GM12878 (cell line): ENCODE measurements around the gene SASH1. TPM values are rescaled to one million over a fixed set of nuclear protein-coding genes. Genes with fewer than 3 reads are reported as not detected.

ENCODE experiments used
- ATAC-seq: fragments of 200-7000 bp; cut with Tn5 transposase; 3 replicates; pipeline ENCODE4 v1.9.1; 2020; ENCODE audit warnings: mild to moderate bottlenecking, moderate library complexity
- BruUV-seq: library from RNA; stranded (reverse); fragments of 400-500 nt; replicated peaks from 2 replicates; lab custom pipeline; 2021; lab: Mats Ljungman, UMichigan
- CTCF ChIA-PET: fragments of 300-600 bp; sonication (Branson Sonifier 250); formaldehyde crosslinking; extraction: SDS; loops from one replicate; lab custom pipeline; 2021; ENCODE audit warnings: inconsistent platforms; lab: Yijun Ruan, JAX
- POLR2A ChIA-PET: fragments of 350-600 bp; formaldehyde crosslinking; extraction: SDS; loops from one replicate; lab custom pipeline; 2021; ENCODE audit warnings: inconsistent platforms; lab: Charles Lee
- RAD21 ChIA-PET: fragments of 300-600 bp; sonication (Branson Sonifier 250); formaldehyde crosslinking; loops from one replicate; lab custom pipeline; 2023; ENCODE audit warnings: antibody characterized with exemption; ENCODE audit not compliant: unreplicated experiment; lab: Charles Lee
- SMC1A ChIA-PET: fragments of 300-600 bp; sonication (Branson Sonifier 250); formaldehyde crosslinking; loops from one replicate; lab custom pipeline; 2023; ENCODE audit not compliant: unreplicated experiment, uncharacterized antibody; lab: Charles Lee
- DNase-seq: peaks from one replicate; pipeline ENCODE4 v3.0.0-alpha.2; 2011; ENCODE audit warnings: low read depth, low spot score
- FAIRE-seq: peaks from 3 replicates; lab custom pipeline; 2011; peaks lifted over from hg19 to GRCh38; lab: Jason Lieb, UNC
- H2AFZ ChIP-seq: 2 replicates; pipeline ENCODE4 v1.6.0; 2011; ENCODE audit warnings: low read depth, low read length, control low read depth; ENCODE audit not compliant: control insufficient read depth
- H3K27ac ChIP-seq: 2 replicates; pipeline ENCODE4 v1.5.1; 2011; ENCODE audit warnings: control low read depth; ENCODE audit not compliant: control insufficient read depth, insufficient read depth
- H3K27me3 ChIP-seq, 2 experiments: replicated peaks in 1 of 2; 2 replicates each; pipeline versions ENCODE4 v1.6.0 to v1.6.1; 2011; ENCODE audit warnings: low read length in 1 of 2; ENCODE audit not compliant: control insufficient read depth in 2 of 2, insufficient read depth in 2 of 2
- H3K36me3 ChIP-seq, 2 experiments: 2 replicates each; pipeline ENCODE4 v1.5.1; 2011; ENCODE audit warnings: low read length in 1 of 2; ENCODE audit not compliant: control insufficient read depth in 2 of 2, insufficient read depth in 2 of 2
- H3K4me1 ChIP-seq: 2 replicates; pipeline ENCODE4 v1.6.1; 2011; ENCODE audit warnings: mild to moderate bottlenecking, low read length, moderate library complexity, mixed read lengths; ENCODE audit not compliant: control insufficient read depth, insufficient read depth
- H3K4me2 ChIP-seq: 2 replicates; pipeline ENCODE4 v1.6.0; 2011; ENCODE audit warnings: control low read depth; ENCODE audit not compliant: control insufficient read depth, insufficient read depth
- H3K4me3 ChIP-seq: fragments of 200-600 bp; sonication (generic); 2 replicates; pipeline ENCODE4 v1.5.1; 2016
- H3K79me2 ChIP-seq: 2 replicates; pipeline ENCODE4 v1.6.0; 2011; ENCODE audit warnings: low read length; ENCODE audit not compliant: control insufficient read depth, insufficient read depth
- H3K9ac ChIP-seq: 2 replicates; pipeline ENCODE4 v1.8.0; 2011; ENCODE audit warnings: low read length, control low read depth, mixed read lengths; ENCODE audit not compliant: control insufficient read depth, insufficient read depth
- H3K9me3 ChIP-seq: replicated peaks from 3 replicates; pipeline ENCODE4 v1.5.1; 2011; ENCODE audit warnings: mild to moderate bottlenecking, low read length; ENCODE audit not compliant: control insufficient read depth, insufficient read depth
- H4K20me1 ChIP-seq: 2 replicates; pipeline ENCODE4 v1.6.0; 2011; ENCODE audit not compliant: control insufficient read depth, insufficient read depth
- ATF2 ChIP-seq: IDR thresholded peaks from 2 replicates; pipeline ENCODE4 v1.6.1; 2012; ENCODE audit warnings: low read length, inconsistent platforms
- CBFB ChIP-seq: IDR thresholded peaks from 2 replicates; pipeline ENCODE4 v1.6.1; 2016; ENCODE audit warnings: antibody characterized with exemption, low read depth
- CUX1 ChIP-seq: IDR thresholded peaks from 2 replicates; pipeline ENCODE4 v1.6.1; 2012; ENCODE audit warnings: improper control_type of control experiment, low read depth, low read length; ENCODE audit not compliant: insufficient replicate concordance
- KDM1A ChIP-seq: fragments of 200-600 bp; sonication (generic); IDR thresholded peaks from 2 replicates; pipeline ENCODE4 v1.6.1; 2016; ENCODE audit warnings: borderline replicate concordance
- KLF5 ChIP-seq: fragments of 450-650 bp; IDR thresholded peaks from 2 replicates; pipeline ENCODE4 v1.6.1; 2014; ENCODE audit warnings: mild to moderate bottlenecking; ENCODE audit not compliant: partially characterized antibody
- MAX ChIP-seq: IDR thresholded peaks from 2 replicates; pipeline ENCODE4 v1.6.1; 2012; ENCODE audit warnings: low read depth, low read length, improper control_type of control experiment
- MEF2B ChIP-seq: fragments of 450-650 bp; IDR thresholded peaks from 2 replicates; pipeline ENCODE4 v1.6.1; 2018; ENCODE audit warnings: mild to moderate bottlenecking, moderate library complexity; ENCODE audit not compliant: partially characterized antibody, poor library complexity, severe bottlenecking
- MTA3 ChIP-seq: IDR thresholded peaks from 2 replicates; pipeline ENCODE4 v1.6.1; 2012; ENCODE audit warnings: low read length, inconsistent platforms, borderline replicate concordance
- NR2F1 ChIP-seq: fragments of 450-650 bp; conservative IDR thresholded peaks from 2 replicates; pipeline ENCODE4 v1.6.1; 2017; ENCODE audit warnings: mild to moderate bottlenecking
- RUNX3 ChIP-seq: IDR thresholded peaks from 2 replicates; pipeline ENCODE4 v1.6.1; 2012; ENCODE audit warnings: low read length, inconsistent platforms
- YY1 ChIP-seq: IDR thresholded peaks from 2 replicates; pipeline ENCODE4 v1.6.1; 2011; ENCODE audit warnings: low read depth, mild to moderate bottlenecking, low read length
- ZNF24 ChIP-seq: fragments of 450-650 bp; IDR thresholded peaks from 2 replicates; pipeline ENCODE4 v1.6.1; 2017; ENCODE audit warnings: antibody characterized with exemption, mild to moderate bottlenecking
- ZNF274 ChIP-seq: IDR thresholded peaks from one replicate; pipeline ENCODE4 v1.8.0; 2011; ENCODE audit not compliant: insufficient read length, insufficient read depth
- WGBS: methylation state at CpG from one replicate; pipeline ENCODE4 v1.1.6; 2016; ENCODE audit warnings: low lambda C conversion rate; ENCODE audit not compliant: insufficient replicate concordance, insufficient coverage; ENCODE audit errors: missing lambda C conversion rate; 5-methylcytosine and 5-hydroxymethylcytosine counted together
- in situ Hi-C: fragments of 300-500 bp; cut with MboI; formaldehyde crosslinking; loops from 9 replicates; pipeline ENCODE4 v1.14.3; 2018; ENCODE audit warnings: mixed read lengths
- intact Hi-C: fragments of 100-400 bp; cut with micrococcal nuclease; formaldehyde crosslinking; loops from one replicate; pipeline ENCODE4 v1.14.2; 2022; ENCODE audit not compliant: unreplicated experiment
- polyA plus RNA-seq, 11 experiments: library from polyadenylated mRNA; depleted of rRNA in 4 of 11; unstranded in 6 of 11; stranded (reverse) in 5 of 11; fragments of >200 nt; fragmentation: Nextera tagmentation in 4 of 11; fragmentation: Illumina TruSeq in 1 of 11; extraction: Ambion mirVana in 4 of 11; extraction: Trizol in 1 of 11; gene quantifications; 1 replicate in 1 of 11; 2 replicates in 10 of 11; pipeline versions ENCODE4 v1.2.1 to v1.2.3, GENCODE V29; 2011 to 2016; ENCODE audit warnings: inconsistent platforms in 2 of 11, missing spikeins in 2 of 11, low read depth in 1 of 11
- total RNA-seq, 4 experiments: library from RNA; depleted of rRNA in 3 of 4; stranded (reverse); fragments of >200 nt in 3 of 4; fragmentation: Illumina TruSeq in 1 of 4; extraction: Trizol in 1 of 4; gene quantifications; 2 replicates each; pipeline versions ENCODE4 v1.2.1 to v1.2.3, GENCODE V29; 2013 to 2021

Gene SASH1
- total and polyA plus RNA-seq, 10 of the 15 experiments (the other 5 are each of a cell fraction or from before 2014, with no cell fraction given), result 0.01 to 0.73 (median 0.14) TPM; not detected in 4

GRCh38 chr6:148545901-148546300 lies 203.3 kb downstream of the SASH1 start:
- Histone ChIP-seq H3K4me2 (no peak overlapping the region), H3K27me3 (no peaks in the 10 kb centered on the region; a peak in 1 of 4 replicates), H2AFZ (no peak overlapping the region), H4K20me1 (no peaks in the 10 kb centered on the region), H3K27ac (no peak overlapping the region), H3K4me3 (no peak overlapping the region), H3K4me1 (no peaks in the 10 kb centered on the region), H3K79me2 (no peaks in the 10 kb centered on the region), H3K9ac (no peak overlapping the region), H3K9me3 (no peaks in the 10 kb centered on the region), H3K36me3 (no peaks in the 10 kb centered on the region)
- ChIA-PET SMC1A (interaction anchor here (0.6 kb wide), 1 partner anchor 870 kb away, joined by 3 read pairs; no protein-coding TSS in a partner anchor), POLR2A (no interaction called here), RAD21 (no interaction called here), CTCF (no interaction called here)
- ATAC-seq (no peak), DNase-seq (no peak), FAIRE-seq (no peak)
- BruUV-seq, result no TSS peak
- intact Hi-C loops (no loop called here), in situ Hi-C loops (no loop called here)
- 78% methylated on average over 14 of the region's 14 CpGs for WGBS
- no peak for TF ChIP-seq ZNF274
- TF ChIP-seq ATF2, result no peak
- no peak for TF ChIP-seq CBFB
- no peak for TF ChIP-seq NR2F1
- TF ChIP-seq KLF5, result no peak
- no peak for TF ChIP-seq MTA3
- no peak for TF ChIP-seq RUNX3
- TF ChIP-seq YY1, result no peak

GRCh38 chr6:148547110-148547509 lies 204.5 kb downstream of the SASH1 start:
- POLR2A ChIA-PET, result no interaction called here
- no peak for TF ChIP-seq CUX1
- TF ChIP-seq ZNF24, result no peak
- TF ChIP-seq NR2F1, result no peak
- TF ChIP-seq KDM1A, result no peak
- TF ChIP-seq MEF2B, result no peak
- TF ChIP-seq MAX, result no peak

More at GRCh38 chr6:148547110-148547509, 204.5 kb downstream of the SASH1 start:
- ChIA-PET SMC1A (no interaction called here), RAD21 (no interaction called here), CTCF (no interaction called here)
- 66% methylated on average over 7 of the region's 7 CpGs for WGBS
- DNase-seq, result no peak
- Histone ChIP-seq H3K9ac (no peak overlapping the region), H3K36me3 (no peaks in the 10 kb centered on the region), H2AFZ (no peak overlapping the region), H3K4me3 (no peak overlapping the region), H3K4me1 (no peaks in the 10 kb centered on the region), H3K9me3 (no peaks in the 10 kb centered on the region), H3K27me3 (no peaks in the 10 kb centered on the region; a peak in 1 of 4 replicates), H4K20me1 (no peaks in the 10 kb centered on the region), H3K27ac (no peak overlapping the region), H3K4me2 (no peak overlapping the region), H3K79me2 (no peaks in the 10 kb centered on the region)
- in situ Hi-C loops (no loop called here), intact Hi-C loops (no loop called here)
- BruUV-seq, result no TSS peak
- FAIRE-seq, result no peak
- ATAC-seq, result no peak
